Dendritic cell treated with granulocyte-macrophage colony-stimulating factor and Interleukin-4, amounts not matched to agents 40 ng/mL and 50 ng/mL, for 4 days (primary cell): Measurements from ENCODE around the gene PYHIN1.

ENCODE experiments used
- H3K27ac Mint-ChIP-seq: one replicate; pipeline ENCODE4 v1.8.0; 2022; ENCODE audit warnings: mild to moderate bottlenecking, mixed read lengths
- H3K27me3 Mint-ChIP-seq: one replicate; pipeline ENCODE4 v1.8.0; 2022; ENCODE audit warnings: mild to moderate bottlenecking, mixed read lengths
- H3K36me3 Mint-ChIP-seq: one replicate; pipeline ENCODE4 v1.8.0; 2022; ENCODE audit warnings: low read depth, mixed read lengths
- H3K4me1 Mint-ChIP-seq: one replicate; pipeline ENCODE4 v1.8.0; 2022; ENCODE audit warnings: low read depth, mixed read lengths
- H3K4me3 Mint-ChIP-seq: one replicate; pipeline ENCODE4 v1.8.0; 2022; ENCODE audit warnings: mild to moderate bottlenecking, moderate library complexity, mixed read lengths
- H3K9me3 Mint-ChIP-seq: one replicate; pipeline ENCODE4 v1.8.0; 2022; ENCODE audit warnings: mixed read lengths
- intact Hi-C: fragments of 100-400 bp; cut with micrococcal nuclease; formaldehyde crosslinking; loops from one replicate; pipeline ENCODE4 v1.15.0; 2022

The PYHIN1 gene

DNA sequence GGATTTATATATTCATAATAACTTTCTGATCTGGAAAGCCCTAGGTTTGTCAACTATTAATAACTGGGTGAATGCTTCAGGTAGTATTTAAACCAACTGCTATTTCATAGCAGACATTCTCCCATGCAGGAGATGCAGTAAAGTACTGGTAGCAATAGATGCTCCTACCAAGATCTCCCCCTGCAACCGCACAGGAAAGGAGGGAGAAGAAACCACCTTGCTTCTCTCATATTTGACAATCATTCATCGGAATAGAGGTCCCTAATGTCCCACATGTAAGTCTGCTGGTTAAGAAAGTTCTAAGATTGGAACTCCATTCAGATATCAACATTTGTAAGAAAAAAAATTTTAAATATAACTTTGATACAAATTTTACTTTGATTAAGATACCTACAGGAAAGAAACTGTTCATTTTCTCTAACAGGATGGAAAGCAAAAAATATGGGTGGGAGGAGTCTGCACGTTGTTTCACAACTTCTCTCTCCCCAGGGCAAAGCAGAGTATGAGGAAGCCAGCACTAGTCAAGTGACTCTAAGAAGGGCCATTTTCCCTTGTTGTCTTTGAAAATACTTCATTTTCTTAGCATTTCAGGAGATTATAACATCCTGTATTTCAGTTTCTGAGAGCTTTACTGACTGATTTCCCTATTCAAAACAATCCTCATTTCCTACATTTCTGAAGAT lies at the start of gene PYHIN1:
PYHIN1 (plus strand) TSS at position 498 of the 683 bp plus-strand sequence. CDS start 5,359 bp downstream, outside the sequence.
- Mint-ChIP-seq H3K27me3 (no peaks in the 10 kb centered on the region), H3K4me3 (no peak within 1 kb of the TSS), H3K36me3 (no peaks in the 10 kb centered on the region), H3K27ac (no peak within 1 kb of the TSS), H3K4me1 (peaks cover 5% of the 10 kb centered on the region), H3K9me3 (peaks cover 20% of the 10 kb centered on the region)
- intact Hi-C loops = no loop called here

DNA sequence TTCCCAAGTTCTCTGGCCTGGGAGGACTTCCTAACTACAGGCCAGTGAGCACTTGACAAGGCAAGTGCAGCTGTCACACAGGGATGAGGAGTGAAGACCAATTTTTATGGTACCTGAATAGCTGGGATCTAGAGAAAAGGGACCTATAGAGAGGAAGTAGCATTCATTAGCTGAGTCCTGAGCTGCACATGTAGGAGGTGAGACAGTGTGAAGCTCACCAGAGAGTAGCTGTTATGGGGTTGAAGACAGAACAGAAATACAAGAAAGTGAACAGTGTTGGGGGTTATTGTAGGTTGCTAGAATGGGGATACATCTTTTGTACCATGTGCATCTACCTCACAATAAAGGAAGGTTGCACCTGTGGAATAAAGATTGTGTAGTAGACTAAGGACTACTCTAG lies 37.7 kb upstream of the PYHIN1 start:
- intact Hi-C loops = no loop called here
- H3K4me1 Mint-ChIP-seq = no peaks in the 10 kb centered on the region

GRCh38 chr1:158898722-158899121 lies 32.6 kb upstream of the PYHIN1 start:
- Mint-ChIP-seq H3K4me1 (no peaks in the 10 kb centered on the region), H3K4me3 (no peak overlapping the region), H3K27me3 (peaks cover 2% of the 10 kb centered on the region), H3K27ac (no peak overlapping the region), H3K36me3 (no peaks in the 10 kb centered on the region), H3K9me3 (peaks cover 9% of the 10 kb centered on the region)
- intact Hi-C loops = no loop called here

More for the DNA sequence above, 37.7 kb upstream of the PYHIN1 start:
- H3K4me3 Mint-ChIP-seq = no peak overlapping the region
- H3K36me3 Mint-ChIP-seq = no peaks in the 10 kb centered on the region
- no peak overlapping the region for H3K27ac Mint-ChIP-seq
- no peaks in the 10 kb centered on the region for H3K27me3 Mint-ChIP-seq
- H3K9me3 Mint-ChIP-seq = no peaks in the 10 kb centered on the region

DNA sequence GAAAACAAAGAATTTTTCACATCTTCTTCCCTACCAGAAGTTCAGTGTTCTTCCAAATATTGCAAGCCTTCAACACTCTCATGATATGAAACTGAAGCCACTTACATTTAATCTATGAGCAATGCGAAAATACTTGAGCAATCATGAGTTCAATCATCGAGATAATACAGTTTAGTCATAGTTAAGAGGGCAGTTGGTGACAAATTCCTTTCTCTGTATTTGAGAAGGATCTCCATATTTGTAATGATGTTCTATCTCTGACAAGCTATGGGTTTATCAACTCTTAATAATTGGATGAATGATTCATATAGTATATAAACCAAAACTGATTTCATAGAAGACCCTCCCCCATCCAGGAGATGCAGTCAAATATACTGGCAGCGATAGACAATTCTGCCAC lies 29.7 kb upstream of the PYHIN1 start:
- Mint-ChIP-seq H3K36me3 (no peaks in the 10 kb centered on the region), H3K4me1 (no peaks in the 10 kb centered on the region), H3K27ac (no peak overlapping the region), H3K9me3 (peaks cover 10% of the 10 kb centered on the region), H3K4me3 (no peak overlapping the region), H3K27me3 (peaks cover 5% of the 10 kb centered on the region)
- intact Hi-C loops = no loop called here

DNA sequence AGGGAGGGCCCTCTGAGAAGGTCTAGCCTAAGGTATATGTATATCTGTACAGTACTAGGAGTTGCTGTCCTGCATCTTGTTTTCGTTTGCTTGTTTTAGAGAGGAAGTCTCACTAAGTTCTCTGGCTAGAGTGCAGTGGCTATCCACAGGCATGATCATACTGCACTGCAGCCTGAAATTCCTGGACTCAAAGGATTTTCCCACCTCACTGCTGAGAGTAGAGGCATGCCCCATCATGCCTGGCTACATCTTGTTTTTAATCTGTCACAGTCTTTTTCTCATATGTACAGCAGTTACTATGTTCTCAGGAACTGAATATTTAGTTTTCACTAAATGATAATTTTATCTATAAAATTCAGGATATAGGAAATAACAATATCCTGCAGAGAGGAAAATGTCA lies 15.3 kb upstream of the PYHIN1 start:
- Mint-ChIP-seq H3K9me3 (peaks cover 53% of the 10 kb centered on the region), H3K36me3 (peaks cover 12% of the 10 kb centered on the region), H3K4me3 (no peak overlapping the region), H3K27me3 (peaks cover 3% of the 10 kb centered on the region), H3K4me1 (no peaks in the 10 kb centered on the region), H3K27ac (no peak overlapping the region)
- intact Hi-C loops = no loop called here

- Mint-ChIP-seq H3K27me3 (no peaks in the 10 kb centered on the region), H3K27ac (no peak overlapping the region)
Measured at GRCh38 chr1:158924677-158925076, 6.7 kb upstream of the PYHIN1 start.

GRCh38 chr1:158930504-158930903 lies 848 bp upstream of the PYHIN1 start:
- Mint-ChIP-seq H3K27me3 (no peaks in the 10 kb centered on the region), H3K27ac (no peak overlapping the region), H3K4me3 (no peak overlapping the region), H3K36me3 (no peaks in the 10 kb centered on the region), H3K9me3 (peaks cover 20% of the 10 kb centered on the region), H3K4me1 (peaks cover 5% of the 10 kb centered on the region)
- intact Hi-C loops = no loop called here

More at GRCh38 chr1:158924677-158925076, 6.7 kb upstream of the PYHIN1 start:
- intact Hi-C loops = no loop called here
- Mint-ChIP-seq H3K4me1 (peaks cover 2% of the 10 kb centered on the region), H3K9me3 (peaks cover 32% of the 10 kb centered on the region), H3K36me3 (peaks cover 7% of the 10 kb centered on the region), H3K4me3 (no peak overlapping the region)

GRCh38 chr1:158932171-158932570 lies 819 bp downstream of the PYHIN1 start:
- H3K27ac Mint-ChIP-seq = no peak overlapping the region
- H3K9me3 Mint-ChIP-seq = peaks cover 11% of the 10 kb centered on the region
- no peak overlapping the region for H3K4me3 Mint-ChIP-seq
- no peaks in the 10 kb centered on the region for H3K36me3 Mint-ChIP-seq
- H3K27me3 Mint-ChIP-seq = no peaks in the 10 kb centered on the region
- peaks cover 5% of the 10 kb centered on the region for H3K4me1 Mint-ChIP-seq
- intact Hi-C loops = no loop called here

DNA sequence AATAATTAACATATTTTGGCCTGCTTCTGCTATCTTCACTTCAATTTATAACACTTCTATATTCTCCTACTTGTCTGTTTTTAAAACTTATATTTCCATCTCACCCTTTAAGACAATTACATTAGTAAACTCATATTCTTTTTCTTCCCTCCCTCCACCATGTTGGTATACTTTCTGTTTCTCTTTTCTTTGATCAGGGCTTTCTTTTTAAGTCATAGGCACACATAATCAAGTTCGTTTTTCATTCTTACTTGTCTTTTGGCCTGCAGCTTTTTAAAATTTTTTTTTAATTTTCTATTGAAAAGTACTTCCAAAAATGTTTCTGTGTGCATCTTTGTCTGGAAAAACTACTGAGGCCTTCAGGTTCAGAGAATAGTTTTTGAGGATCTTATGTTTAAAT lies 2.3 kb downstream of the PYHIN1 start:
- no peaks in the 10 kb centered on the region for H3K36me3 Mint-ChIP-seq
- no peak overlapping the region for H3K27ac Mint-ChIP-seq
- intact Hi-C loops = no loop called here
- peaks cover 5% of the 10 kb centered on the region for H3K4me1 Mint-ChIP-seq
- peaks cover 7% of the 10 kb centered on the region for H3K9me3 Mint-ChIP-seq
- H3K27me3 Mint-ChIP-seq = no peaks in the 10 kb centered on the region
- H3K4me3 Mint-ChIP-seq = no peak overlapping the region

DNA sequence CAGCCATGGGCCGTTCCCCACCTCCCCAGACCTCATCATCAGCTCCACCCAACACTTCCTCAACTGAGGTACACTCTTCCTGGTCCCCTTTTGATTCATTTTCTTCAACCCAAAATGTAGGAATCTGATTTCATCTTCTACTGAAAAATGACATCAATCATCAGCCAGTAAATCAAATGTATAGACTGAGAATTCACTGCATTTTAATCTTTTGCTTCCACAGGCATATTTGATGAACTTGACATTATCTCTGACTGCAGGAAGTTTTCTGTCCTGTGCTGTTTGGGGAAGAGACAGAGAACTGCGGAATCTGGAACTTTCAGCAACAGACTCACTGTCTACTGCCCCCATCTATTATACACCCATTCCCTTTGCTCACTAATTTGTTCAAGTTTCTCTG lies 7.8 kb downstream of the PYHIN1 start:
- Mint-ChIP-seq H3K4me1 (no peaks in the 10 kb centered on the region), H3K9me3 (no peaks in the 10 kb centered on the region), H3K4me3 (no peak overlapping the region), H3K36me3 (no peaks in the 10 kb centered on the region), H3K27ac (no peak overlapping the region), H3K27me3 (no peaks in the 10 kb centered on the region)
- intact Hi-C loops = no loop called here

GRCh38 chr1:158941317-158941716 lies 10.0 kb downstream of the PYHIN1 start:
- H3K4me1 Mint-ChIP-seq = no peaks in the 10 kb centered on the region
- no peaks in the 10 kb centered on the region for H3K9me3 Mint-ChIP-seq
- no peaks in the 10 kb centered on the region for H3K27me3 Mint-ChIP-seq
- no peaks in the 10 kb centered on the region for H3K36me3 Mint-ChIP-seq
- intact Hi-C loops = no loop called here
- H3K27ac Mint-ChIP-seq = no peak overlapping the region
- H3K4me3 Mint-ChIP-seq = no peak overlapping the region

GRCh38 chr1:158942490-158942889 lies 11.1 kb downstream of the PYHIN1 start:
- Mint-ChIP-seq H3K4me1 (no peaks in the 10 kb centered on the region), H3K27me3 (peaks cover 2% of the 10 kb centered on the region), H3K4me3 (no peak overlapping the region), H3K9me3 (no peaks in the 10 kb centered on the region), H3K36me3 (no peaks in the 10 kb centered on the region), H3K27ac (no peak overlapping the region)
- intact Hi-C loops = no loop called here

- intact Hi-C loops = no loop called here
- Mint-ChIP-seq H3K9me3 (no peaks in the 10 kb centered on the region), H3K36me3 (no peaks in the 10 kb centered on the region), H3K4me3 (no peak overlapping the region), H3K4me1 (no peaks in the 10 kb centered on the region), H3K27me3 (peaks cover 5% of the 10 kb centered on the region), H3K27ac (no peak overlapping the region)
Measured at GRCh38 chr1:158943059-158943458, 11.7 kb downstream of the PYHIN1 start.

DNA sequence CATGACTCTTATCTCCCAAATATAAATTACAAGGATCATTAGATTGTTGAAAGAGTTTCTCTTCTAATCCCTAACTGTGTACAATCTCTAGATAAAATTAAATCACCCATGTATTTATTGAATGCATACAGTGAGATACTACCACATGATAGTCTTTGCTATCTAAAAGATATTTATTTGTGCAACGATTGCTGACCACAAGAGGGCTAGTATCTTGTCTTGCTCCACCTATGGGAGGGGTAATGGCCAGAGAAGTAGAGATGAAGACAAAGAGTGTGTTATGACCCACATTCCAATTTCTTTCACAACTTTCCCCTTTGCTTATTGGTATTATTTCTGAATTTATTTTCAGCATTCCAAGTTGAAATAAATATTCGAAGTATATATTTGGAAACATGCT lies 13.7 kb downstream of the PYHIN1 start:
- no peak overlapping the region for H3K4me3 Mint-ChIP-seq
- intact Hi-C loops = no loop called here
- H3K36me3 Mint-ChIP-seq = no peaks in the 10 kb centered on the region
- H3K27me3 Mint-ChIP-seq = peaks cover 5% of the 10 kb centered on the region
- H3K9me3 Mint-ChIP-seq = no peaks in the 10 kb centered on the region
- no peaks in the 10 kb centered on the region for H3K4me1 Mint-ChIP-seq
- no peak overlapping the region for H3K27ac Mint-ChIP-seq

DNA sequence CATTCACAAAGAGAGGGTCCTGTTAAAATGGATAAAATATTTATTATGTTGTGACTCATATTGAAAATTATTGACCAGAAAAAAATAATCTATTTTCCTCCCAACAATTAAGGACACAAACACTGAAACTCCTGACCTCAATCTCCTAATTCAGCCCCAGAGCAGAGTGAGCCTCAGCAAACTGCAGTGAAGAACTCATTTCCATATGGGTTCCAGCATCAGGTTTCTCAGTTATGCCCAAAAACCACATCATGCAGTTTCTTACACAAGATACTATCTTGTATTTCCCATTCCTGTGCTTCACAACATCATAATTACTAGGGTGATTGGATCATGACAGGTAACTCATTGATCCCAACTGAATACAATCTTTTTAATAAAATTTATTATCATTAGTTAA lies 15.4 kb downstream of the PYHIN1 start:
- Mint-ChIP-seq H3K4me1 (no peaks in the 10 kb centered on the region), H3K27ac (no peak overlapping the region), H3K36me3 (no peaks in the 10 kb centered on the region), H3K4me3 (no peak overlapping the region), H3K27me3 (peaks cover 5% of the 10 kb centered on the region), H3K9me3 (no peaks in the 10 kb centered on the region)
- intact Hi-C loops = no loop called here
